DMS 273 treated with DMSO at 0.1 percent for 48 hours (cell line): ENCODE results near the gene CASP8AP2.
"Not testable (repeated sequence)": the region's sequence is repeated elsewhere in the genome, so short reads cannot be mapped to it uniquely, and the experiment has no call there.

Experiments used
- DNase-seq: peaks from one replicate; lab custom pipeline; 2025; lab: John Stamatoyannopoulos, UW

The CASP8AP2 gene

DNA sequence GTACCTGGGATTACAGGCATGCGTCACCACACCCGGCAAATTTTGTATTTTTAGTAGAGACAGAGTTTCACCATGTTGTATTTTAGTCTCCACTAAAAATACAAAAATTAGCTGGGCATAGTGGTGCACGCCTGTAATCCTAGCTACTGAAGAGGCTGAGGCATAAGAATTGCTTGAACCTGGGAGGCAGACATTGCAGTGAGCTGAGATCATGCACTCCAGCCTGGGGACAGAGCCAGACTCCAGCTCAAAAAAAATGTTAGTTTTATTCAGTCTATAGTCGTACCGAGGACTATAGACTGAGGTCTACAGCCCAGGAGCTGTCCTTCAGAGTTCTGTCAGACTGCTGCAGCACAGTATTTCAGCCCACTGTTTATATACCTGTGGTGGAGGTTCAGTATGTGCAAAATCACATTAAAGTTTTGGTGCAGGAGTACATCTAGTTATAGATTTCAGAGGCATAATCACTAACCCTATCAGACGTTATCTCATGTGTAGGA, 3.6 kb upstream of the CASP8AP2 start:
- DNase-seq: no peak

DNA sequence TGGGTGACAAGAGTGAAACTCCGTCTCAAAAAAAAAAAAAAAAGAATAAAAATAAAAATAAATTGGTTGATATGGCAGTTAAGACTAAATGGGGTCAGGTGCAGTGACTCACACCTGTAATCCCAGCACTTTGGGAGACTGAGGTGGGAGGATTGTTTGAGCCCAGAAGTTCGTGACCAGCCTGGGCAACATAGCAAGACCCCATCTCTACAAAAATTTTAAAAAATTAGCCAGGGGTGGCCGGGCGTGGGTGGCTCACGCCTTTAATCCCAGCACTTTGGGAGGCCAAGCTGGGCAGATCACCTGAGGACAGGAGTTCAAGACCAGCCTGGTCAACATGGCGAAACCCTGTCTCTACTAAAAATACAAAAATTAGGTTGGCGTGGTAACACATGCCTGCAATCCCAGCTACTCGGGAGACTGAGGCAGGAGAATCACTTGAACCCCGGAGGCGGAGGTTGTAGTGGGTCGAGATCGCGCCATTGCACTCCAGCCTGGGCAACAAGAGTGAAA, 1.1 kb upstream of the CASP8AP2 start:
- not testable (repeated sequence) for DNase-seq

DNA sequence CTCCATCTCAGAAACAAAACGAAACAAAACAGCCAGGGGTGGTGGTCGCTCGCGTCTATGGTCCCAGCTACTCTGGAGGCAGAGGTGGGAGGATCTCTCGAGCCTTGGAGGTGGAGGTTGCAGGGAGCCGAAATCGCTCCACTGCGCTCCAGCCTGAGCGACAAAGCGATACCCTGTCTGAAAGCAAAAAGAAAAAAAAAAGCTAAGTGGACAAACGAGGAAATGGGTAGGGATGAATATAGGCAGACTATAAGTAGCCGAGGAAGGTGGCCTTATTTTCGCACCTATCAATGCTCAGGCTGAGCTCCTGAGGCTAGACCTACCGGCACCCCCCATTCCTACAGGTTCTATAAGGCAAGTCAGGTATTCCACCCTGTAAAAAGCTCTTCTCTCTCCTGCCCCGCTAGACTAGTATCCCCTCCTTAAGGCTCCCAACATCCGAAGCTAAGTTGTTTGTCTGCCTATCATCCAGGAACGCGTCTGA, 650 bp upstream of the CASP8AP2 start:
- peak; percentile 83 for DNase-seq

DNA sequence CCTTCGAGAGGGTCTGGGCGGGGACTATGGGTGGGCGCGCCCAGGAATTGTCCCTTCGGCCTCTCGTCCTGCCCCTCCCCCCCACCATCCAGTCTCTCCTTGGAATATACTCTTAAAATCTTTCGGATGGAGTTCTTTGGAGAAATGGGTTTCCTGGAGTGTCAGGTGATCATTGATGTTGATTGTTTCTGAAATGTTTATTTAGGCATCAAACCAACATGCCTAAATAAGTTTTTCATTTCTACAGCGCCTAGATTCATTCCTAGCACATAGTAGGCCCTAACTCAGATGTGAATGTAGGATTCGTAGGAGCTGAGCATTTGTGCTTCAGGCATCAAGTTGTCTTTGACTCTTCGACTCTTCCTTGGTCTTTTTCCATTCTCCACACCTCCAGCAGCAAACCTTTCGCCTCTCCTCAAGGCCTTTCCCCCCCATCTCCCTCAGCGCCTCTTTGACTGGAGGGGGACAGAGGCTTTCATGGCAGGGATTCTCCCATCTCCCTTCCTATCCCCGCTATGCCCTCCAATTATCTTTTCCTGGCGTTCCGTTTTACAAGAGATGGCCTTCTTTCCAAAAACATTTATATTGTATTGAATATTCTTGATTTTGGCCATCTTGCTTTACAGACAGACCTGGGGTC, 610 bp downstream of the CASP8AP2 start:
- DNase-seq: peak; percentile 37

DNA sequence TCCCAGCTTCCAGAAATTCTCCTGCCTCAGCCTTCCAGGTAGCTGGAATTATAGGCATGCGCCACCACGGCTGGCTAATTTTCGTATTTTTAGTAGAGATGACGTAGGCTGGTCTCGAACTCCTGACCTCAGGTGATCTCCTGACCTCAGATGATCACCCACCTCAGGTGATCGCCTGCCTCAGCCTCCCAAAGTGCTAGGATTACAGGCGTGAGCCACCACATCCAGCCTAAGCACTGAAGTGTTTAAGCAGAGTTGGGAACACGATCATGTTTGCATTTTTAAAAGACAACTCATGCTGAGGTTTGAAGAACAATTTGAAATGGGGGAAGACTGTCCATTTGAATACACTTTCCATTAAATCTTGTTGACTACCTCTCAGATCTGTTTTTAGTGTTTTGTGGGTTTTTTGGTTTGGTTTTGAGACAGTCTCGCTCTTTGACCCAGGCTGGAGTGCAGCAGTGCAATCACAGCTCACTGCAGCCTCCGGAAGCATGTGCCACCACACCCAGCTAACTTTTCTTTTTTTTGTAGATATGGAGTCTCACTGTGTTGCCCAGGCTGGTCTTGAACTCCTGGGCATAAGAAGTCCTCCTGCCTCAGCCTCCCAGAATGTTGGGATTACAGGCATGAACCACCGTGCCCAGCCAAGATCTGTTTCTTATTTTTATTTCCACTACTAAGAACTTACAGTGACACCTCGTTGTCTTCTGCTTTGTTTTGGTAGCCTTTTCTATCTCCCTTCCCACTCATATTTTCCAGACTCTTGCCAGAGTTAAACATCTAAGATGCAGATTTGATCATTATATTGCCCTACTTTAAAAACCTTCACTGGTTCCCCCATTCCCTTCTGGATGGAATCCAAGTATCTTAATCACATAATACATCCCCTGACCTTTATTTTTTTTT, 5.5 kb downstream of the CASP8AP2 start:
- no peak for DNase-seq

DNA sequence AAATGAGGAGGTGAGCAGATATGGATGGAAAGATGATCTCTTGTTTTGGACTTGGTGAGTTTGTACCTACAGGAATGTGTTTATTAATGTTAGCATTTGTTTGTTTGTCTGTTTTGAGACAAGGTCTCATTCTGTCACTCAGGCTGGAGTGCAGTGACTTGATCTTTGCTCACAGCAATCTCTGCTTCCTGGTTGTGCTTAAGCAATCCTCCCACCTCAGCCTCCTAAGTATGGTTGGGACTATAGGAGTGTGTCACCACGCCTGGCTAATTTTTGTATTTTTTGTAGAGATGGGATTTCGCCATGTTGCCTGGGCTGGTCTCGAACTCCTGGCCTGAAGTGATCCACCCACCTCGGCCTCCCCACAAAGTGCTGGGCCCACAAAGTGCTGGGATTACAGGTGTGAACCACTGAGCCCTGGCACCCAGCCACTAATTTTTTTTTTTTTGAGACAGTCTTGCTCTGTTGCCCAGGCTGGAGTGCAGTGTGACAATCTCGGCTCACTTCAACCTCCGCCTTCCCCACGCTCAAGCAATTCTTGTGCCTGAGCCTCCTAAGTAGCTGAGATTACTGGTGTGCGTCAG, 7.1 kb downstream of the CASP8AP2 start:
- no peak for DNase-seq

DNA sequence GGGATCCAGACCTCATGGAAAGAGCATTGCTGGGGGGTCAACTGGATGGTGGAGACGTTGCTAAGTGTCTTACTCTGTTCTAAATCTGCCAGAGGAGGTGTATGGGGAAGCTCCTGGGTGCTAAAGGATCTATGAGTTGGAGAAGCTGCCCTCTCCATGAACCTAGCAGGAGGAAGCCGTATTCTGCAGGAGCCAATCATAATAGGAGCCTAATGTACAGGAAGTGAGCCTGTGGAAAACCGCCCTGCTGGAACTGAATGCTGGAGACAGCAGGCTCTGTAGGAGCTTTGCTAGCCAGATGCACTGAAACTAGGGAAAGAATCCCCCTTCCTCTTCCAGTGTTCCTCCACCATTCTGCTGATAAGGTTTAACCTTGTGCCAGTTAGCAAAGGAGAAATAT, 10.9 kb downstream of the CASP8AP2 start:
- no peak for DNase-seq

DNA sequence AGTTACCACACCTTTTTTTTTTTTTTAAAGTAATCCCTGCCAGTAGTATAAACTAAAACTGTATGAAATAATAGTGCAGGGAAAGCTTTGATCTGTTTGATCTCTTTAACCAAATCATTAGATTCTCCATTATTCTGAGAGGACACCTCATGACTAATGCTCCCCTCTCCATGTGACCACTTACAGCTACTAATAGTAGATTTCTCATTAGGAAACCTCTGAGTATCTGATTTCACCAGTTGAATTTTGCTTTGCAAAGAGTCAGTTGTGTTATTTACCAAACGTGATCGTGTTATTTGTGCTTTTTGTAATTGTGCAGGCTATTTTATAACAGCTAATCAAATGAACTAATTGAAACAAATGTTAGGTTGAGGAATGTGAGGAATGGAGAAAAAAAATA, 12.5 kb downstream of the CASP8AP2 start:
- no peak for DNase-seq

DNA sequence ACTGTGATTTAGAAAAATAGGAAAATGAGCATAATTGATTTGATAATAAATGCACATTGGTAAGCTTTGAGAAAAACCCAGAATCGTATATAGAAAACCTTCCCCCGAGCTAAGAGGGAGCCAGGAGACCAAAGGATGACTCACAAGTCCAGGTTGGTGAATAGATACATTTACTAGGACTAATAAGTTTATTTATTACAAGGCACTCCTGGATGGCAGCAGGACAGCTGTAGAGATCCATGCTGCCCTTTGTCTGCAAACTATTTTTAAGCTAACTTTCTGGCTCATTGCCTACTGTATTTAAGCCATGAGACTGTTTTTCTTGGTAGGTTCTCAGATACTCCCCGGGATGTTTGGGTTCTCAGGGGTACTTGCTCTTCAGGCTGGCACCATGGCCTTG, 13.4 kb downstream of the CASP8AP2 start:
- DNase-seq: peak; percentile 37

DNA sequence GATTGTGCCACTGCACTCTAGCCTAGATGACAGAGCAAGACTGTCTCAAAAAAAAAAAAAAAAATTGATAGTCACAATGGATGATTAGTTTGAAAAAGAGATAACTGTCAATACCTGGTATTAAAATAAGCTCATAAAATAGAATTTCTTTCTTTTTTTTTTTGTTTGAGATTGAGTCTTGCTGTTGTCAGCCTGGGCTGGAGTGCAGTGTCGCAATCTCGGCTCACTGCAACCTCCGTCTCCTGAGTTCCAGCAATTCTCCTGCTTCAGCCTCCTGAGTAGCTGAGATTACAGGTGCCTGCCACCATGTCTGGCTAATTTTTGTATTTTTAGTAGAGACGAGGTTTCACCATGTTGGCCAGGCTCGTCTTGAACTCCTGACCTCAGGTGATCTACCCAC, 17.8 kb downstream of the CASP8AP2 start:
- not testable (repeated sequence) for DNase-seq

DNA sequence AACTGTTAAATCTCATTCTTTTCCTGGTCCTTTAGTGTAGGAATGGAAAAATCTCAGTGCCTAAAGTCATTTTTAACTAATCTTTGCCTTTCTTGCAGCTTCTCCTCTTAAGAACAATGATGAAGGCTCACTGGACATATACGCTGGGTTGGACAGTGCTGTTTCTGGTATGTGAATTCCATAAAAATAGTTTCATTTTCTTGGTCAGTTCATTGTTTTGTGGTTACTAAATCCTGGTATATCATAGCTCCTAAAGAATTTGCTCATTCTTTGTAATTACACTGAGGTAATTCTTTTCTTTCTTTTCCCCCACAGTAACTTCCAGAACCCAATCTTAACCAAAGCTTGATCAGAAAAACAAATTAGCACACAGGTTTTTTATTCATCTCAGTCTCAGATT, 23.4 kb downstream of the CASP8AP2 start:
- DNase-seq: no peak

DNA sequence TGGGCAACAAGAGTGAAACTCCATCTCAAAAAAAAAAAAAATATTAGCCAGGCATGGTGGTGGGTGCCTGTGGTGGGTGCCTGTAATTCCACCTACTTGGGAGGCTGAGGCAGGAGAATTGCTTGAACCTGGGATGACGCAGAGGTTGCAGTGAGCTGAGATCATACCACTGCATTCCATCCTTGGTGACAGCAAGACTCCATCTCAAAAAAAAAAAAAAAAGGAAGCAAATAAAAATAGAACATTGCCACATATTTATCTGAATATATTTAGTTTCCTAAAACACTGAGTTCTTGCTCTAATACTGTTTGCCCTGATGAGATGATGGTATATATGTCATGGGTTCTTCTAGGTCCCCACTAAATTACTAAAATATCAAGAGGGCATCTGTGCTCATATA, 28.4 kb downstream of the CASP8AP2 start:
- DNase-seq: no peak

DNA sequence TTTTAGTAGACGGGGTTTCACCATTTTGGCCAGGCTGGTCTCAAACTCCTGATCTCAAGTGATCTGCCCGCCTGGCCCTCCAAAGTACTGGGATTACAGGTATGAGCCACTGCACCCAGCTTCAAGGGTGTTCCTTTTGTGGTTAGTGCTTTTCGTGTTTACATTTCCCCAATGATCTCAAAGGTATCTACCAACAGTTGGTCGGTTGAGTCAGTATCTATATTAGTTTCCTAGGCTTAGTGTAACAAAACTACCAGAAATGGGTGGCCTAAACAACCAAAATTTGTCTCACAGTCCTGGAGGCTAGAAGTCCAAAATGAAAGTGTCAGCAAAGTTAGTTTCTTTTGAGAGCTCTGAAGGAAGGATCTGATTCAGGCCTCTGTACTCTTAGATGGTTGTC, 30.1 kb downstream of the CASP8AP2 start:
- no peak for DNase-seq

DNA sequence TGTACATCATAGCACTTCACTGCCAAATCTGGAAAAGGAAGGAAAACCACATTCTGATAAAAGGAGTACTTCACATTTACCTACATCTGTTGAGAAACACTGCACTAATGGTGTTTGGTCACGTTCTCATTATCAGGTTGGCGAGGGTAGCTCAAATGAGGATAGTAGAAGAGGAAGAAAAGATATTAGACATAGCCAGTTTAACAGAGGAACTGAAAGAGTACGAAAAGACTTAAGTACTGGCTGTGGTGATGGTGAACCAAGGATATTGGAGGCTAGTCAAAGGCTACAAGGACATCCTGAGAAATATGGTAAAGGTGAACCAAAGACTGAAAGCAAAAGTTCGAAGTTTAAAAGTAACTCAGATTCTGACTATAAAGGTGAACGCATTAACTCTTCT, 32.6 kb downstream of the CASP8AP2 start:
- no peak for DNase-seq

DNA sequence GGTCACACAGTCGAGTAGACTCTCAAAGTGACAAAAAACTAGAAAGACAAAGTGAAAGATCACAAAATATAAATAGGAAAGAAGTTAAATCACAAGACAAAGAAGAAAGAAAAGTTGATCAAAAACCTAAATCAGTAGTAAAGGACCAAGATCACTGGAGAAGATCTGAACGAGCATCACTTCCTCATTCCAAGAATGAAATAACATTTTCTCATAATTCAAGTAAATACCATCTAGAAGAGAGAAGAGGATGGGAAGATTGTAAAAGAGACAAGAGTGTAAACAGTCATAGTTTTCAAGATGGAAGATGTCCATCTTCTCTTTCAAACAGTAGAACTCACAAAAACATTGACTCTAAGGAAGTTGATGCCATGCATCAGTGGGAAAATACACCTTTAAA, 33.0 kb downstream of the CASP8AP2 start:
- DNase-seq: no peak

DNA sequence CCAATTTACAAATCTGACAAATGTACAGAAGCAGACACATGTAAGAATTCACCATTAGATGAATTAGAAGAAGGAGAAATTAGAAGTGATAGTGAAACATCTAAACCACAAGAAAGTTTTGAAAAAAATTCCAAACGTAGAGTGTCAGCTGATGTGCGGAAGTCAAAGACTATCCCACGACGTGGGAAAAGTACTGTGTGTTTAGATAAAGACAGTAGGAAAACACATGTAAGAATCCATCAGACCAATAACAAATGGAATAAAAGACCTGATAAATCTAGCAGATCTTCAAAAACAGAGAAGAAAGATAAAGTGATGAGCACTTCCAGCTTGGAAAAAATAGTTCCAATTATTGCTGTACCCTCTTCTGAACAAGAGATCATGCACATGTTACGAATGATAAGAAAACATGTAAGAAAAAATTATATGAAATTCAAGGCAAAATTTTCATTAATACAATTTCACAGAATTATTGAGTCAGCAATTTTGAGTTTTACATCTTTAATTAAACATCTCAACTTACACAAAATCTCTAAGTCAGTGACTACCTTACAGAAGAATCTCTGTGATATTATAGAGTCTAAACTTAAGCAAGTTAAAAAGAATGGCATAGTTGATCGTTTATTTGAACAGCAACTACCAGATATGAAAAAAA, 36.5 kb downstream of the CASP8AP2 start:
- no peak for DNase-seq

DNA sequence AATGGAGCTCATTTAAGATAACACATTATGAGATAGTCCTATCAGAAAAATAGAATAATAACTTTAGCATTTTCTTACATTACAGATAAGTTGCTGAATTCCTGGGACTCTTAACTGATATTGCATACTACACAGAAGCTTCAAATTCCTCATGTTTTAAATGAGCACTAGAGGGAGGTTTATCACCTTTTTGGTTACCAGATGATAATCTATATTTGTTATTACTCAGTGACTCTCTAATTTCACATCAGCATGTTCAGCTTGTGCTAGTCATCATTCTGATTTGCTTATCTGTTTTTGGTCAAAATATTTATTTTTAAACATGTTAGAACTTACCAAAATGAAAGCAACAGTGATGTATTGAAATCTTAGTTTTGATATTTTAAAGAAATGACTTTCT, 44.0 kb downstream of the CASP8AP2 start:
- DNase-seq: no peak

DNA sequence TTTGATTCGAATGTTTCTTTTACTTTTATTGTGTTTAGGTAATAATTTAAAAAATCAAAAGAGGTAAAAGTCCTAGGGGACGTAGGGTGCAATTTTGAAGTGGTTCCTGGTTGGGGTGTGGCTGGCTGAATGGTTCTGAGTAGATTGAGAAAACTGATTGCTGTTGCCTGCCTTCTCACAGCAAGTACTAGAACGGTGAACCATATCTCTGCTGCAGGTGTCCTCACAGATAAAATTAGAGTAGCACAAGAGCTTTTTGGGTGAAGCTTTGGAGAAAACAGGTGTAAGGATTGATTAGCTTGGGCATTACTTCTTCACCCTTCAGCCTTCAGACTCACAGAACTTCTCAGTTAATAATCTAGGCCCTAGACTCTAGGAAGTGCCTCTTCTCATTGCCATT, 44.8 kb downstream of the CASP8AP2 start:
- no peak for DNase-seq

DNA sequence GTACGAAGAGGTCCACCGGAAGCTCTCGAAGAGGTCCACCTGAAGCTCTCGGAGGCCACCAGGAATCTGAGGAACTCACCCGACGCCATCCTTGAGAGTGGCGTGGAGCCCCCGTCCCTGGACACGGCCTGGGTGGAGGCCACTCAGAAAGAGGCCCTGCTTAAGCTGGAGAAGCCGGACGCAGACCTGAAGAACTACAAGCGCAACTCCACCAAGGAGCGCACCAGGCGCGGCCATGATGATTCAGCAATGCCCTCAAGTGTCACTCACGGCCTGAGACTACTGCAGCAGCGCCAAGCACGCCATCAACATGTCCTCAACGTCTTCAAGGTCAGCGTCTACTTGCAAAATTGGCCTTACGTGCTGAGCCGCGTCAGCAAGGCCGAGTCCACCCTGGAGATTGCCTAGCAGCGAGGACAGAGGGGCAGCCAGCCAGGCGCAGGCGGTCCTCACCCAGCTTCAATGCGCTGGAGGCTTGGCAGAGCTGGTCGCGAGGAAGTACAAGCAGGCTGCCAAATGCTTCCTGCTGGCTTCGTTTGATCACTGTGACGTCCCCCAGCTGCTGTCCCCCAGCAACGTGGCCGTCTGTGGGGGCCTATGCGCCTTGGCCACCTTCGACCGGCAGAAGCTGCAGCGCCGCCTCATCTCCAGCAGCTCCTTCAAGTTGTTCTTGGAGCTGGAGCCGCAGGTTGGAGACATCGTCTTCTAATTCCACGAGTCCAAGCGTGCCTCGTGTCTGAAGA, 56.9 kb downstream of the CASP8AP2 start:
- no peak for DNase-seq

DNA sequence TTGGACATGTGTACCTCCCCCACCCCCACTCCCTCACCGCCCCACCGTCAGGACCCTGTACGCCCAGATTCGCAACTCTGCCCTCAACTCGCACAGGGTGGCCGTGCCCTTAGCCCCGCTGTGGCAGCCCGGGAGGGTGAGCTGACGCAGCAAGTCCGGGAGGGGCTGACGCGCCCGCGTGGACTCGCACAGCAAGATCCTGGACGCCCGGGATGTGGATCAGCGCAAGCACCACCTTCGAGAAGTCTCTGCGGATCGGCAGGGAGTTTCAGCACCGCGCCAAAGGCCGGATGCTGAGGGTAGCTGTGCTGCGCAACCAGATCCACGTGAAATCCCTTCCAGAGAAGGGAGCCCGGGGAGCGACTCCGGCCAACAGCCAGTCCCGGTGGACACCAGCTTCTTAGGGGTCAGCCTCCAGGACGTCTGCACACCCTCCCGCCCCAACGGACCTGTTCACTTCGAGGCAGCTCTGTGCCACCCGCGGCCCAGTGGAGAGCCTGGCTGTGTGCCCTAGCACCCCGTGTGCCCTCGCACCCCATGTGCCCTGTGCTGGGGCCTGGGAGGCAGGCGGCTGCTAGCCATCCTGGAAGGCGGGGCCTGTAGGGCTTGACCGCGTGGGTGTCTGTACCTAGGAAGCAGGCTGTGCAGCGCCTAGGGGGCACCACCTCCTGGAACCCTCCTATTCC, 57.9 kb downstream of the CASP8AP2 start:
- DNase-seq: no peak

DNA sequence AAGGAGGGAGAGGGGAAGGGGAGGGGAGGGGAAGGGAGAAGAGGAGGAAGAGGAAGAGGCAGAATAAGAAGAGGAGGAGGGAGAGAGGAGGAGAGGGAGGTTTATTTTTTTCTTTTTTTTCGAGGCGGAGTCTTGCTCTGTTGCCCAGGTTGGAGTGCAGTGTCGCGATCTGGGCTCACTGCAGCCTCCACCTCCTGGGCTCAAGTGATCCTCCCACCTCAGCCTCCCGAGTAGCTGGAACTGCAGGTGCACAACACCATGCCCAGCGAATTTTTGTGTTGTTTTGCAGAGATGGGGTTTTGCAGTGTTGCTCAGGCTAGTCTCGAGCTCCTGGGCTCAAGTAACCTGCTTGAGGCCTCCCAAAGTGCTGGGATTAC, 58.4 kb downstream of the CASP8AP2 start:
- DNase-seq: no peak
